COR-L47 (cell line): ENCODE measurements around the gene TXNRD2.
A peak's percentile ranks its signal among the peaks of the same experiment; 100 is the strongest.
"Not testable (repeated sequence)": the region's sequence is repeated elsewhere in the genome, so short reads cannot be mapped to it uniquely, and the experiment has no call there.

Experiments used
- DNase-seq: peaks from one replicate; lab custom pipeline; 2025; lab: John Stamatoyannopoulos, UW

The TXNRD2 gene

GRCh38 chr22:19948057-19948760 is 6.6 kb upstream of the TXNRD2 start:
- DNase-seq = no peak

DNA sequence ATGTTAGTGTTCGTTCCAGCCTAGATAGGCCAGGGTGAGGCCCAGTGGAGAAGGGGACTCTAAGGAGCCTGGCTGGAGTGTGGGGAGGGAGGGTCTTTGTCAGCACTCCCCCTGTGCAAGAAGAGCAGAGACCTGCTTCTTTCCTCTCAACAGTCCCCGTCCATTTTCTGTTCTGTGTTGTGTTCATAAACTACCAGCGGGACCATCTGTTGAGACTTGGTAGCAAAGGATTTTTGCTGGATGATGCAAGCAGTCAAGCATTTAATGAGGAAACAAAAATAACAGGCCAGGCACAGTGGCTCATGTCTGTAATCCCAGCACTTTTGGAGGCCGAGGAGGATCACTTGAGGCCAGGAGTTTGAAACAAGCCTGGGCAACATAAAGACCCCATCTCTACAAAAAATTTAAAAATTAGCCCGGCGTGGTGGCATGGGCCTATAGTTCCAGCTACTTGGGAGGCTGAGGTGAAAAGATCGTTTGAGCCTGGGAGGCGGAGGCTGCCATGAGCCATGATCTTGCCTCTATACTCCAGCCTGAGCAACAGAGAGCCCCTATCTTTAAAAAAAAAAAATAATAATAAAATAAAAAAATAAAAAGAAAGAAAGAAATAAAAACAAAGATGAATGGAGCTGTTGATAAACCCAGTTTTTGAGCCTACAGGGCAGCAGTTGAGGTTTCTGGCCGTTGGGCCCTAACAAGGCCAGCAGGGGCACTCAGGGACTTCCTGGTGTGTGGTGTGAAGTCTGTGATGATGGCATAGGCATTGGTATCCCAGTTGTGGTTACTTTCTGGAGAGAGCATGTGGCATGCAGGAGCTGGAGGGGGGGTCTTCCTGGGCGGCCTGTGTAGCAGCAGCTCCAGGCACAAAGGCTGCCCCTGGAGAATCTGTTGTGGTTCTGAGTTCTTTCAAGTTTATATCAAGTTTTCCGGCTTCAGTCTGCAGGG is 1.7 kb upstream of the TXNRD2 start:
- DNase-seq = no peak

- DNase-seq = no peak
These were observed 801 bp upstream of the TXNRD2 start for GRCh38 chr22:19942157-19943081.

- DNase-seq = no peak
These were observed 868 bp downstream of the TXNRD2 start for GRCh38 chr22:19940536-19941364.

- DNase-seq = no peak
These were observed 3.8 kb downstream of the TXNRD2 start for GRCh38 chr22:19937616-19938473.

DNA sequence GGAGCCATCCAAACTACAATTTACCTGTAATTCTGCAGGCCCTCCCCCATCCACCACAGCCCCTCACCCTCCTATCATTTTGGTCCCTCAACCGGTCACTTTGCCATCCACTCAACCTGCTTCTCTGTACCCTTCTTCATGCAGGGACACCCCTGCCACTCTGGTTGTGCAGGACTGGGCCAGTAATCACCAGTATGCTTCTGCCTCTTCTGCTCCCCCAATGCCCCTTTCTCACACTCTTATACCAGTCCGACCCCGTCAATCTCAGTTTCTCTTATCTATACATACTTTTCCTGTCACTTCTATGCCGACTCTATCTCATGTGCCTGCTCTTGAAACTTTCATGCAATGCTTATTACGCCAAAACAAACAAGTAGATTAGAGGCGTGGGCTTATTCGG is 5.1 kb downstream of the TXNRD2 start:
- DNase-seq = no peak

- not testable (repeated sequence) for DNase-seq
These were observed 6.4 kb downstream of the TXNRD2 start for GRCh38 chr22:19935123-19935718.

DNA sequence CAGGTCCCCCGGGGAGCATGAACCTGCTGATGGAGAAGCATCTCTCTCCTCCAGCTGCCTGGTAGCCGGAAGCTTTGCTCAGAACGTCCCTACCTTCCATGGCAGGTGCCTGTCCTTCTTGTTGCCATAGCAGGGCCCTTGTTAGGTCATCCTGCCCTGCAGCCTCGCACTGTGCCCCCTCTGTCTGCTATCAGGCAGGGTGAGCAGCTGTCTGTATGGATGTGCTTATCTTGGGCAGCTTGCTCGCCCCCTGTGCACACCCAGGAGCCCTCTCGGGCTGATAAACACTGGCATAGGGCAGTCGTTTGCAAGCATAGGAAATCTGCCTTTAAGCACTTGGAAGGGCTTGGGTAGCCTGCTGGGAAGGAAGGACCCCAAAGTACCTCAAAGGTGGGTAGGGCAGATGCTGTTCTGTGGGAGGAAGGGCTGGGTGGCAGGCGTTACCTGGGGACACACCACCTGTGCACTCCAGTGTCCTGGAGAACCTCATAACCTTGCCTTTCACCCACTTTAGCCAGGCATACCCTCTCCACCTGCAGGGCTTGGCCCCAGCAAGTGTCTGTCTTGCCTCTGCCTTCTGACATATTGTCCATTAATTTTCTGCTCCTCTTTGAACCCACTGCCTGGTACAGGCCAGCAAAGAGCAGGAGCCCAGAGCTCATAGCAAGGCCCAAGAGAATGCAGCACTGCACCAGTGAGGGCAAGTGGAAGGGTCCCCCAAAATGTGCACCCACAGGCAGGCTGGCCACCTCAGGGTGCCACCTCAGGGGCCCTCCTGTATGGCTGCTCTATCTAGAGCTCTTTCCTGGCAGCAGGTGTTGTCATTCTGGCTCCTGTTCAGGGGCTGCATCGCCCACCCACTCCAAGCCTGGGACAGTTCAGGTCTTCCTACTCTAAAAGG is 8.0 kb downstream of the TXNRD2 start:
- peak; percentile 62 for DNase-seq

GRCh38 chr22:19932367-19933206 is 9.0 kb downstream of the TXNRD2 start:
- DNase-seq = peak; percentile 84

DNA sequence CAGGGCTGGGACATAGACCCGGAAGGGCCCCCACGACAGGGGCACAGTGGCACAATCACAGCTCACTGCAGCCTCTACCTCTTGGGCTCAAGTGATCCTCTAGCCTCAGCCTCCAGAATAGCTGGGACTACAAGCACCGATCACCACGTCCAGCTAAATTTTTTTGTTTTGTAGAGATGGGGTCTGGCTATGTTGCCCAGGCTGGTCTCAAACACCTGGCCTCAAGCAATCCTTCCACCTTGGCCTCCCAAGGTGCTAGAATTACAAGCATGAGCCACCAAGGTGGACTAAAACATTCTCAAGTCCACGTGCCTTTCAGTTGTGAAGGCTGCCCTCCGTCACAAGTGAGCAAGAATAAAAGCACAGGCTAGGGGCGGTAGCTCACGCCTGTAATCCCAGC is 10.1 kb downstream of the TXNRD2 start:
- no peak for DNase-seq

GRCh38 chr22:19930551-19931486 is 10.8 kb downstream of the TXNRD2 start:
- no peak for DNase-seq

DNA sequence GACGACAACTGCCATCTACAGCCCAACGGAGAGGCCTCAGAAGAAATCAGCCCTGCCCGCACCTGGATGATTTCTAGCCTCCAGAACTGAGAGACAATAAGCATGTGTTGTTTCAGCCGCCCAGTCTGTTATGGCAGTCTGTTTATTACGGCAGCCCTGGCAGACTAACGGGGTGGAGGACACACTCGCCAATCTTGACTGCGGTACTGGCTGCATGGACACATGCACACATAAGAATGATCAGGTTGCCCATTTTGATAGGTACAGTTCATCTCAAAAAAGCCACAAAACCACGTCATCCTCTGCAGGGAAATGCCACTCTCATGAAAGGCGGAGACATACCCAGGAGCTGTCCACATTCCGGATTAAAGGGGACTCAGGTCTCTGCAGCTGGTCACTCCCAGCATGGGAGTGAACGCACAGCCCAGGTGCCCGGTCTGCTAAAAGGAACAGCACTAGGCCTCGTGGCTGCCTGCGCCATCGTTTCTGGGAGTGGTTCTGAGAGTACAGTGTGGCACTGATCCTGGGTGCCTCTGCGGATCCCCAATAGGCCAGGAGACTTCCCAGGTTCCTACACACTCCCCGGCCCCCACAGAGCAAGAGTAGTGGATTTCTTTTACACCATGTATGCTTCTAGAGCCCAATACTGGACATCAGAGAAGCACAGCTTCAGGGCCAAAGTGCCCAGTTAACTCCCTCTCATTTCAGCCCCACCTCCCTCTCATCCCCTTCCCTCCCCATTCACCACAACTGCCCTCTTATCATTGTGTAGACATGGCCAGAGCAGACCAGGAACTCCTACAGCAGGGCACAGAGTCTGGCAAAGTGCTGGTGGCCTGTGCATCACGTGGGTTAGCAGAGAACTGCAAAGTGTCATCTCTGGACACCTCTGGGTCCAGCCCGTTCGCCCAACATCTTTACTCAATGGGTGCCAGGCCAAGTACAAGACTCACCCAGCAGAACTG is 11.8 kb downstream of the TXNRD2 start:
- no peak for DNase-seq

- DNase-seq = no peak
These were observed 13.4 kb downstream of the TXNRD2 start for GRCh38 chr22:19928207-19928606.

DNA sequence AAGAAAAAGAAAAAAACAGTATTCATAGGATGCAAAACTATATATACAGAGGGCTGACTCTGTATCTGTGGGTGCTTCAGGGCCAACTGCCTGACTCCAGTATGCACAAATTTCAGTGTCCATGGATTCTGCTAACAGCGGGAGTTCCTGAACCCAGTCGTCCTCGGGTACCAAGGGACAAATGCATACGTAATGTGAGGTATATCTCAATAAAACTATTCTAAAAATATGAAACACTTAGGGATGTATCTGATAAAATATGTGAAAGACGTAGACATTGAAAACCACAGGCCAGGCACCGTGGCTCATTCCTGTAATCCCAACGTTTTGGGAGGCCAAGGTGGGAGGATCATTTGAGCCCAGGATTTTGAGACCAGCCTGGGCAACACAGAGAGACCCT is 13.9 kb downstream of the TXNRD2 start:
- DNase-seq = no peak

DNA sequence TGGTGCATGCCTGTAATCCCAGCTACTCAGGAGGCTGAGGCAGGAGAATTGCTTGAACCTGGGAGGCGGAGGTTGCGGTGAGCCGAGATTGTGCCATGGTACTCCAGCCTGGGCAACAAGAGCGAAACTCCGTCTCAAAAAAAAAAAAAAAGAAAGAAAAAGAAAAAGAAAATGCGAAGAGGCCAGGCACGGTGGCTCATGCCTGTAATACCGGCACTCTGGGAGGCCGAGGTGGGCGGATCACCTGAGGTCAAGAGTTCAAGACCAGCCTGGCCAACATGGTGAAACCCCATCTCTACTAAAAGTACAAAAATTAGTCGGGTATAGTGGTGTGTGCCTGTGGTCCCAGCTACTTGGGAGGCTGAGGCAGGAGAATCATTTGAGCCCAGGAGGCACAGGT is 15.6 kb downstream of the TXNRD2 start:
- not testable (repeated sequence) for DNase-seq
